Measurements from ENCODE around the gene SMPD1. TPM values are rescaled to one million over a fixed set of nuclear protein-coding genes. Genes with fewer than 3 reads are reported as not detected.

SMPD1 gene
- total and polyA plus RNA-seq, 2 donors (not counting 1 experiment from before 2014, with no cell fraction given) = 18.3 to 30.7 TPM

- Histone ChIP-seq H3K36me3 (replicated peaks in 1 of 2; ENCODE audit: control extremely low read depth in 1 of 2, control insufficient read depth in 1 of 2, extremely low read depth in 1 of 2, insufficient read depth in 2 of 2, low read length in 1 of 2) (peaks cover 0 to 6% of the 10 kb centered on the region in 2 experiments), H3K27ac (ENCODE audit: low read length in 2 of 2) (no peak overlapping the region), H2AFZ (ENCODE audit: insufficient read depth, low read depth, low read length, poor library complexity, severe bottlenecking) (no peak overlapping the region), H3K9me3 (ENCODE audit: control extremely low read depth in 1 of 3, control insufficient read depth in 2 of 3, insufficient read depth in 1 of 3, low read length in 2 of 3) (no peaks in the 10 kb centered on the region), H3K79me2 (ENCODE audit: control insufficient read depth, insufficient read depth, low read length) (no peaks in the 10 kb centered on the region), H3K9ac (ENCODE audit: low read length) (no peak overlapping the region), H3K4me3 (ENCODE audit: control extremely low read depth in 1 of 5, extremely low read depth in 1 of 5, insufficient read depth in 1 of 5, low read depth in 2 of 5, low read length in 4 of 5) (no peak overlapping the region), H3K27me3 (replicated peaks in 1 of 4; ENCODE audit: control extremely low read depth in 1 of 4, control insufficient read depth in 3 of 4, insufficient read depth in 4 of 4, low read length in 3 of 4) (no peaks in the 10 kb centered on the region), H4K20me1 (ENCODE audit: control insufficient read depth, insufficient read depth, low read length, poor library complexity, severe bottlenecking) (no peaks in the 10 kb centered on the region), H3K4me1 (ENCODE audit: control insufficient read depth in 2 of 2, insufficient read depth in 2 of 2, low read length in 2 of 2) (peaks cover 39 to 43% of the 10 kb centered on the region in 2 donors), H3K4me2 (replicated peaks; ENCODE audit: low read depth, low read length, poor library complexity, severe bottlenecking) (peak overlapping the region; percentile 83)
- H3K27me3 Mint-ChIP-seq = no peaks in the 10 kb centered on the region
- peaks cover 62% of the 10 kb centered on the region for H3K4me1 Mint-ChIP-seq
- intact Hi-C loops (cut with micrococcal nuclease) = no loop called here
- H3K27ac Mint-ChIP-seq = no peak overlapping the region
- DNase-seq (no peak), ATAC-seq (ENCODE audit: low read depth) (no peak)
- ChIA-PET CTCF (interaction anchor here (0.5 to 1.8 kb wide), 3 partner anchors 25 to 267 kb away, joined by 3 to 5 read pairs (median 5); no protein-coding TSS in a partner anchor), POLR2A (no interaction called here)
- no peaks in the 10 kb centered on the region for H3K9me3 Mint-ChIP-seq (ENCODE audit: insufficient read depth)
- H3K4me3 Mint-ChIP-seq = no peak overlapping the region
- WGBS (ENCODE audit: insufficient coverage) = 93% methylated on average over 12 of the region's 13 CpGs
- TF ChIP-seq CTCF (IDR thresholded peaks at IDR 0.05) (no peak), EZH2 (IDR thresholded peaks at IDR 0.05; ENCODE audit: borderline replicate concordance, insufficient read depth, low read depth, low read length, poor library complexity, severe bottlenecking) (no peak)
Measured at GRCh38 chr11:6405052-6405667, 14.9 kb downstream of the SMPD1 start.

- no peaks in the 10 kb centered on the region for H4K20me1 ChIP-seq (ENCODE audit: control insufficient read depth, insufficient read depth, low read length, poor library complexity, severe bottlenecking)
- Mint-ChIP-seq H3K9me3 (ENCODE audit: insufficient read depth) (no peaks in the 10 kb centered on the region), H3K4me1 (peaks cover 60% of the 10 kb centered on the region), H3K27ac (no peak overlapping the region), H3K27me3 (no peaks in the 10 kb centered on the region), H3K4me3 (no peak overlapping the region)
- CTCF ChIA-PET = interaction anchor here (0.5 to 1.8 kb wide), 4 partner anchors 27 to 309 kb away, joined by 3 to 9 read pairs (median 4); no protein-coding TSS in a partner anchor
- H3K36me3 ChIP-seq (replicated peaks in 1 of 2; ENCODE audit: control extremely low read depth in 1 of 2, control insufficient read depth in 1 of 2, extremely low read depth in 1 of 2, insufficient read depth in 2 of 2, low read length in 1 of 2) = peaks cover 0 to 9% of the 10 kb centered on the region in 2 experiments
- no peaks in the 10 kb centered on the region for H3K9me3 ChIP-seq (ENCODE audit: control extremely low read depth in 1 of 3, control insufficient read depth in 2 of 3, insufficient read depth in 1 of 3, low read length in 2 of 3)
- no peaks in the 10 kb centered on the region for H3K79me2 ChIP-seq (ENCODE audit: control insufficient read depth, insufficient read depth, low read length)
- no peak overlapping the region for H2AFZ ChIP-seq (ENCODE audit: insufficient read depth, low read depth, low read length, poor library complexity, severe bottlenecking)
- no peak overlapping the region for H3K27ac ChIP-seq (ENCODE audit: low read length in 2 of 2)
- DNase-seq (no peak), ATAC-seq (ENCODE audit: low read depth) (no peak)
- no peaks in the 10 kb centered on the region for H3K27me3 ChIP-seq (replicated peaks in 1 of 4; ENCODE audit: control extremely low read depth in 1 of 4, control insufficient read depth in 3 of 4, insufficient read depth in 4 of 4, low read length in 3 of 4)
- no peak overlapping the region for H3K9ac ChIP-seq (ENCODE audit: low read length)
- POLR2A ChIA-PET = no interaction called here
- TF ChIP-seq EZH2 (IDR thresholded peaks at IDR 0.05; ENCODE audit: borderline replicate concordance, insufficient read depth, low read depth, low read length, poor library complexity, severe bottlenecking) = no peak
- no peak for TF ChIP-seq CTCF (IDR thresholded peaks at IDR 0.05)
- WGBS (ENCODE audit: insufficient coverage) = 97% methylated on average over 6 of the region's 6 CpGs
- intact Hi-C loops (cut with micrococcal nuclease) = no loop called here
- H3K4me1 ChIP-seq (ENCODE audit: control insufficient read depth in 2 of 2, insufficient read depth in 2 of 2, low read length in 2 of 2) = peaks cover 39 to 43% of the 10 kb centered on the region in 2 donors
- H3K4me2 ChIP-seq (replicated peaks; ENCODE audit: low read depth, low read length, poor library complexity, severe bottlenecking) = no peak overlapping the region
- H3K4me3 ChIP-seq (ENCODE audit: control extremely low read depth in 1 of 5, extremely low read depth in 1 of 5, insufficient read depth in 1 of 5, low read depth in 2 of 5, low read length in 4 of 5) = no peak overlapping the region
Measured at GRCh38 chr11:6405846-6406245, 15.6 kb downstream of the SMPD1 start.

All from B cell (primary cell).